ENCODE measurements around the gene FUT2.
"Not testable (repeated sequence)": the region's sequence is repeated elsewhere in the genome, so short reads cannot be mapped to it uniquely, and the experiment has no call there.

FUT2 gene

DNA sequence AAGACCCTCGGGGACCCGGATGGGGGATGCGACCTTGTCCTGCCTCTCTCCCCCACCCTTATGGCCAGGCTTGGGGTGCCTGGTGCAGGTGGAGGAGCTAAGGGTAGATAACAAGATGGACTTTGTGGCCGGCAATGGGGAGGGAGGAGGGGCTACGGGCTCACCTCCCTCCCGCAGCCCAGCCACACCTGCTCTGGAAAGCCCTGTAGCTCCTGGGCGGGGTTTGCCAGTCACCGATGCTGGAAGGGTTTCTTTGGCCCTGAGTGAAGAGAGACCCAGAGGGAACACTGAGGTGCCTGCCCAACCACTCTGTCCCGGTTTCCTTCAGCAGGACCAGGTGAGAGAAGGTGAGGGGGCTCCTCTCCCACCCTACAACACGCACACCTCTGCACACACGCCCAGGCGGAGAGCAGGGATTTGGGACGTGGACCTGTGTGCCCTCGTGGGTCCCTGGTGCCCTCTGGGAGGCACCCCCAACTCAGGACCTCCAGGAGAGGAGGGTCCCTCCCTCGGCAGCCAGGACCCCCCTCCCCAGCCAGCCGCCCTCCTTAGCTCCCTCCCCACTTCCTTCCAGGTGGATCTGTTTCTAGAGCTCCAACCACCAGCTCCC lies at the start of gene FUT2:
Gene FUT2 (plus strand): TSS at position 229 of the 610 bp plus-strand sequence. CDS start 6,986 bp downstream, outside the sequence.
- no peak for DNase-seq (ENCODE audit: low spot score)

DNA sequence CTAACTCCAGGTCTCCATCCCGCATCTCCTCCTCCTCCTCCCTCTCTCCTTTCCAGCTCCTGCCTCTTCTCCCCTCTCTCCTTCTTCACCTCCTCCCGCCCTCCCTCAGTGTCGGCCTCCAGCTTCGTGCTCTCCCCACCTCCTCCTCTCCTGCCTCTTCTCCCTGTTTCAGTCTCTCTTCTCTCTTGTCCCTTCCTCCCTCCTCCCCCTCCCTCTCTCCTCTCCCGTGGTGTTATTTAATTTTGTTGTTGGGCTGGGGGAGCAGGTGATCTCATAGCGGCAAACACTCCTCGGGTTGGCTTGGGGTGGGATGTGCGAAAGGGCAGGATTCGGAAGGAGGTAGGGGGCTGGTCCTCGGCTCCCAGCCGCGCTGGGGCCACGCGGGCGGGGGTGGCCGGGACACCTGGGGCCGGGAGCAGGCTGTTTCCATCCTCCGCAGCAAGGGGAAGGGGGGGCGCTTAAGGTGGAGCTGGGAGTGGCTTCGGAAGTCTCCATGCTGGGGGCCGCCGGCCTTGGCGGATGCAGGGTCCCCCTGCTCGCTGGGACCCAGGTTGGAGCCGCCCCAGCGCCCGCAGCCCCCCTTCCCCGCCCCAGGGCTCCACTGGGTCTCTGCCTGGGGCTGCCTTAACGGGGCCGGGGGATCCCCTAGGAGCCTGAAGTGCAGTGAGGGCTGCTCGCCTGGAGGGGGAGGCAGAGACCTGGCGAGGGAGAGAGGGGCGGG lies 49.6 kb upstream of the FUT2 start, which contains the start of gene CA11:
Gene CA11 (minus strand): TSS at position 187 of the 721 bp plus-strand sequence. CDS start 555 bp downstream, outside the sequence.
- peak; percentile 67 for DNase-seq (ENCODE audit: low spot score)

DNA sequence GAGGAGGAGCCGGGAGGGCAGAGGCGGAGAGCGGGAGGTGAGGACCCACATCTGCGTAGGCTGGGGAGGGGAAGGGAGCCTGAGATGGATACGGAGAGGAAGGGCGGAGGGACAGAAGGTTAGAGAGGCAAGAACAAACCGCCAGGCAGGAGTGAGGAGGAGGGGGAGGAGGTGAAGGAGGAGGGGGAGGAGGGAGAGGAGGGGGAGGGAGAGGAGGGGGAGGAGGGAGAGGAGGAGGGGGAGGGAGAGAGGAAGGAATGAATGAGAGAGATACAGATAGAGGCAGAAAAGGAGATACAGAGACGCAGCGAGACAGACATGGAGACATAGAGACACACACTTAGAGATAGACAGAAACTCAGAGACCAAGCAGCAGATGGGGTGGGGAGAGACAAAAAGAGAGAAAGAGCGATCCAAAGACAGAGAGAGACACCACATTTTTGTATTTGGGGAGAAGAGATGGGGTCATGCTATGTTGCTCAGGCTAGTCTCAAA lies 49.0 kb upstream of the FUT2 start:
- DNase-seq (ENCODE audit: low spot score): no peak

DNA sequence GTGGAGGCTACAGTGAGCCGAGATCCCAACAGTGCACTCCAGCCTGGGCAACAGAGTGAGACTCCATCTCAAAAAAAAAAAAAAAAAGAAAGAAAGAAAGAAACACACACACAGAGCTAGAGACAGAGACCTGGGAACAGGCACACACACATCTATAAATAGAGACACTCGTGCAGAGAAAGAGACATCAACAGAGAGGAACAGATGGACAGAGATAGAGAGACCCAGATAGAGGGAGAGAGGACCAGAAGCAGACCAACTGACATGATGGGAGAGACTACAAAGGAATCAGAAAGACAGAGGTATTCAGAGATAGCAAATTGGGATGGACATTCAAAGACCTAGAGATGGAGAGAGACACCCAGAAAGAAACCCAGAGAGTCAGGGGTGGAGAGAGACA lies 47.6 kb upstream of the FUT2 start:
- DNase-seq (ENCODE audit: low spot score): no peak

- DNase-seq (ENCODE audit: low spot score): no peak
Observed at GRCh38 chr19:48650974-48651682, 44.6 kb upstream of the FUT2 start.

DNA sequence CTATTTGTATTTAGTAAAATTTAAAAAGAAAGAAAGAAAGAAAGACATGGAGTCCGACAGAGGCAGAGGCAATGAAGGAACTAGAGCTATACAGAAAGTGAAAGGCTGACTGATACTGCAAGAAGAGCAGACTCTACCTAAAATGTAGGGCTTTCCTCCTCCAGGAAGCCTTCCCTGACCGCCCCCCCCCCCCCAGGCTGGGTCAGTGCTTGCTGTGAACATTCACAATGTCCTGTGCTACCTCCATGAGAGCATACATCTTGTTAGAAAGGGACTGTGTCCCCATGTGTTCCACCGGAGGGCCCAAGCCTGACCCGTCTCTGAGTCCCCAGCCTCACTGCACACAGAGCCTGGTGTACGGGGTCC lies 44.1 kb upstream of the FUT2 start:
- DNase-seq (ENCODE audit: low spot score): no peak

DNA sequence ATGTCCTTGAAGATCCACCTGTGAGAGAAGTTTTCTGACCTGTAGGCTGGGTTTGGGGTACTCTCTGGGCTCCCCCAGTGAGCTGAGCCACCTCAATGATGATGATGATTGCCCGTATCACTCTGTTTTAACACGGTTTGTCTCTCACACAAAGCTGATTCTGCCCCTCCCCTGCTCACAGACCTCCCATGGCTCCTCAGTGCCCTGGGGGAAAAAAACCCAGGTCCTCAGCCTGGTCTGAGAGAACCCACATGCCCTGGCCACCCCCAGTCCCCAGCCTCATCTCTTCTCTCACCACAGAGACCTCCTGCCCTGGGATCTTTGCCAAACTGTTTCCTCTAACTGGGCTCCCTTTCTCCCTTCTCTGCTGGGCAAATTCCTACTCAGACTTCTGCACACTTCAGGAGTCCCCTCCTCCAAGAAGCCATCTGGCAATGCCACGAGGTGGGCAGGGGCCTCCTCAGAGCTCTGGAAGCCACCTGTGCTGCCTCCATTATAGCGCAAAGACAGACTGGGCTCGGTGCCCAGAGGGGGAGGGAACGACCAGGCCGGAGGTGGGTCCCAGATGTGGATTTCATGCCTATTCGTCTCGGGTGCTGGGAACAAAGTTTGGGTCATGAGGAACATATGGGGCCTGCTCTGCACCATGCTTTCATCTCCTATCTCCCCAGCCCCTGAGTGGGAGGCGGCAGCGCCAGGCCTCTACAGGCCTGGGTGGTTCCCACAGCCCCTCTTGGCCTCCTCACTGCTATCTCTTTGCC lies 41.3 kb upstream of the FUT2 start:
- DNase-seq (ENCODE audit: low spot score): no peak

DNA sequence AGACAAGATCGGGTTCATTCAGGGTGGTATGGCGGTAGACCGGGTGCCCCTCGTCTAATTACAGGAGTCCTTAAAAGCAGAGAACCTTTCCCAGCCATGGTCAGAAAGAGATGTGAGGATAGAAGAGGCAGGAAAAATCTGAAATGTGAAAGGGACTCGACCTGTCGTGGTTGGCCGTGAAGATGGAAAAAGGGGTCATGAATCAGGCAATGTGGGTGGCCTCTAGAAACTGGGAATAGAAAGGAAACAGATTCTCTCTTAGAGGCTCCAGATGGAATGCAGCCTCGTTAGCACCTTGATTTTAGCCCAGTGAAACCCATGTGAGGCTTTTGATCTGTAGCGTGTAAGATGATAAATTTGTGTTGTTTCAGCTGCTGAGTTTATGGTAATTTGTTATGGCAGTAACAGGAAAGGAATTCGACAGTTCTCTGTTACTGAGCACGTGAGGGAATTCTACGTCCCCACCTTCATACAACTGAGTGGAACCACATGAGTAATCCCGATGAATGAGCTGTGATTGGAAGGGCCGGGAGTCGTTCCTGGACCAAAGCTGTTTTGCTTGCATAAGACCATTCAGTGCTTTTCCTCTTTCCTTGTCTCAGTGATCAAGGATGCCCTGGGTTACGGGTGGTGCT lies 38.8 kb upstream of the FUT2 start:
- no peak for DNase-seq (ENCODE audit: low spot score)

- not testable (repeated sequence) for DNase-seq (ENCODE audit: low spot score)
Observed at GRCh38 chr19:48657828-48658227, 37.9 kb upstream of the FUT2 start.

DNA sequence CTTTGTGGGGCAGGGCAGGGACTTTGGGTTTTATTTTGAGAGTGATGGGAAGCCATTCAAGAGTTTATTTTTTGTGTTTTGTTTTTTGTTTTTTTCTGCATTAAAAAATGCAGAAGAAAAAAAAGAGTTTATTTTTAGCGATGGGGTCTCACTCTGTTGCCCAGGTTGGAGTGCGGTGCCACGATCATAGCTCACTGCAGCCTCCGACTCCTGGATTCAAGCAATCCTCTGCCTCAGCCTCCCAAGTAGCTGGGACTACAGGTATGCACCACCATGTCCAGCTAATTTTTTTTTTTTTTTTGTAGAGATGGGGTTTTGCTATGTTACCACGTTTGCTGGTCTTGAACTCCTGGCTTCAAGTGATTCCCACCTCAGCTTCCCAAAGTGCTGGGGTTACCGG lies 37.3 kb upstream of the FUT2 start:
- no peak for DNase-seq (ENCODE audit: low spot score)

- no peak for DNase-seq (ENCODE audit: low spot score)
Observed at GRCh38 chr19:48659768-48660167, 36.0 kb upstream of the FUT2 start.

- peak; percentile 86 for DNase-seq (ENCODE audit: low spot score)
Observed at GRCh38 chr19:48660852-48661710, 34.7 kb upstream of the FUT2 start.

GRCh38 chr19:48661711-48662090 lies 34.1 kb upstream of the FUT2 start:
- DNase-seq (ENCODE audit: low spot score): no peak

- no peak for DNase-seq (ENCODE audit: low spot score)
Observed at GRCh38 chr19:48663667-48664066, 32.1 kb upstream of the FUT2 start.

DNA sequence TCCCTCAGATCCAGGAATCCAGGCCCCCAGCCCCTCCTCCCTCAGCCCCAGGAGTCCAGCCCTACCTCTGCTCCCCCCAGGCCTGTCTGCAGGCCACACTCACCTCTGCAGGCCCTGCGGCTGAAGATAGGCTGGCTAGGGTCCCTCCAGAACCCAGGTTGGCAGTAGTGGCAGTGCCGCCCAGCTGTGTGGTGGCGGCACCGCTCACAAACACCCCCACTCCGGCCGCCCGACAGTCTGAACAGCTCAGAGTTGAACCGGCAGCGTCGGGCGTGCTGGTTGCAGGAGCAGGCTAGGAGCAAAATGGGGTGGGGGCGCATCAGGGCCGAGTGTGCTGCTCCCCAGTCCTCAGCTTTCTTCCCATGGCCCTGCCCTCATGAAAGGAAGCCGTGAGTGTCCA lies 31.3 kb upstream of the FUT2 start:
- DNase-seq (ENCODE audit: low spot score): no peak

DNA sequence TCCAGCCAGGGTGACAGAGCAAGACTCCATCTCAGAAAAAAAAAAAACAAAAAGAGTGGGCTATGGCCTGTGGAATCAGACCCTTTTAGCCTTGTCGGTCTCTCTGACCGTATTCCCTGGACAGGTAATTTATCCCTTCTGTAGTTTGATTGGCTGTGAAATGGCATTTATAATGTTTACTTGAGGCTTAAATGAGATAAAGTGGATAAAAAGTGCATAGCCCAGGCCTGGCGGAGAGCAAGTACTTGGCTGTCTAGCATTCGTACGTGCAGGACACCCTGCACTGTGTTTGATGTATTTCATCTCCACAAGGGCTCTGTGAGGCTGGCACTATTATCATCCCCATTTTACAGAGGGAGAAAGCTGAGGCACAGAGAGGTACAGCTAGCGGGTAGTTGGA lies 30.0 kb upstream of the FUT2 start:
- DNase-seq (ENCODE audit: low spot score): no peak

DNA sequence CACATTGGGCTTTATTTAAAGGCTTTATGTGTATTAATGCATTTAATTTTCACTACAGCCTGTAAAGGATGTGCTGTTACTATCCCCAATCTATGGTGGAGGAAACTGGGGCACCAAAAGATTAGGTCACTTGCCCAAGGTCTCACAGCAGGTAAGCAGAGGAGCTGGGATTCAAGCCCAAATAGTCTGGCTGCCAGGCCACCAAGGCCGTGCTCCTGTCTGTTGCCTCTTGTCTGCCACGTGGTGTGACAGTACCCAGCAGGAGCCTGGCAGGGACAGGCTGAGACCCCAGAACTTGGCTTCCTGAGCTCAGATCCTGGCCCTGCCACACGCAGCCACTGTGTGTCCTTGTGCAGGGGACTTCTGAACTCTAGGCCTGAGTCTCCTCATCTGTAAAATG lies 27.4 kb upstream of the FUT2 start:
- DNase-seq (ENCODE audit: low spot score): no peak

DNA sequence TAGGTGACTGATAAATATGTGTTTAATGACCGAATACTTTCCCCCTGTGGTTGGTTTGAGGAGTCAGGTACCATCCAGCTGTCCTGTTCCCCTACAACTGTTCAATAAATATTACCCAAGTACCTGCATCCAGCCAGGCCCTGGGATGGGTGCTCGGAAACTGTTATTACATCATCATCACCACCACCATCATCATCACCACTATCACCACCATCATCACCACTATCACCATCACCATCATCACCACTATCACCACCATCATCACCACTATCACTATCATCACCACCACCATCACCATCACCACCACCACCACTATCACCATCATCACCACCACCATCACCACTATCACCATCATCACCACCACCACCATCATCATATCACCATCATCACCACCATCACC lies 27.0 kb upstream of the FUT2 start:
- no peak for DNase-seq (ENCODE audit: low spot score)

DNA sequence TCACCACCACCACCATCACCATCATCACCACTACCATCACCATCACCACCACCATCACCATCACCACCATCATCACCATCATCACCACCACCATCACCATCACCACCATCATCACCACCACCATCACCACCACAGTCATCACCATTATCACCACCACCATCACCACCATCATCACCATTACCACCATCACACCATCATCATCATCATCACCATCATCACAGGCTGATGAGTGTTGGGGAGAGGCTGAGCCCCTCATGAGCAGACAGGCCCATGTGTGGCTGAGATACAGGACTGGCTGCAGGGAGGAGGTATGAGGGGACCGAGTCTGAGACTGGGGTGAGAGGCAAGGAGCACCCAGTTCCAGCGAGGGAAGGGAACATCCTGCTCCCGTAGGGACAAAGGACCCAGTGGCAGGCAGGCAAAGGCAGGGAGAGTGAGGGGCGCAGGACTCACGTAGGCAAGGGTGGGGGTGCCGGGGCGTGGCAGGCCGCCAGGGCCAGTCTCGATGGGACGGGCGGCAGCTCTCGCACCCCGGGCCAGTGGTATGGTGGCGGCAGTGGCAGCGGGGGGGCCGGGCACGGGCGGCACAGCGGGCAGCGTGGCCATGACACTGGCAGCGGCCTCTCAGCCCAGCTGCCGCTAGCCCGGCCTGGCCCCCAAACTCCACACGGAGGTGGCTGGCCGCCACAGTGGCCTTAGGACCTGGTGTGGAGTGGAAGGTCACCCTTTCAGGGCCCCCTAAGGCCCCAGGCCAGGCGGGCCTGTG lies 25.7 kb upstream of the FUT2 start:
- no peak for DNase-seq (ENCODE audit: low spot score)

All from hematopoietic multipotent progenitor cell treated with erythropoietin and hydrocortisone succinate and interleukin-3 and kit ligand, for 15 days (in vitro differentiated cells).